B cell (primary cell): ENCODE measurements around the gene ADCY1. TPM values are rescaled to one million over a fixed set of nuclear protein-coding genes. Genes with fewer than 3 reads are reported as not detected.

Experiments
- ATAC-seq: fragments of 200-7000 bp; cut with Tn5 transposase; one replicate; pipeline ENCODE4 v1.10.0; 2021; ENCODE audit warnings: low read depth, mild to moderate bottlenecking, moderate number of reproducible peaks, moderate library complexity
- CTCF ChIA-PET: fragments of 350-600 bp; sonication (Branson Sonifier 250); formaldehyde crosslinking; loops from one replicate; lab custom pipeline; 2021; ENCODE audit warnings: antibody characterized with exemption, inconsistent platforms; lab: Charles Lee
- POLR2A ChIA-PET: fragments of 350-600 bp; sonication (Branson Sonifier 250); formaldehyde crosslinking; loops from one replicate; lab custom pipeline; 2021; ENCODE audit warnings: antibody characterized with exemption; lab: Charles Lee
- DNase-seq: peaks from one replicate; pipeline ENCODE4 v3.0.0; 2013
- H2AFZ ChIP-seq: 2 replicates; pipeline ENCODE4 v1.6.1; 2012; ENCODE audit warnings: mild to moderate bottlenecking, low read depth, low read length; ENCODE audit not compliant: insufficient read depth, poor library complexity, severe bottlenecking
- H3K27ac ChIP-seq, 2 donors: 1 replicate in 1 of 2; 2 replicates in 1 of 2; pipeline ENCODE4 v1.5.1; 2012 to 2013; ENCODE audit warnings: low read length in 2 of 2, mild to moderate bottlenecking in 2 of 2, moderate library complexity in 1 of 2
- H3K27me3 ChIP-seq, 4 experiments: fragments of 200-600 bp in 1 of 4; sonication (generic) in 1 of 4; replicated peaks in 1 of 4; 1 replicate in 2 of 4; 2 replicates in 2 of 4; pipeline versions ENCODE4 v1.6.1 to v1.7.0; 2013 to 2016; ENCODE audit warnings: low read length in 3 of 4, mild to moderate bottlenecking in 2 of 4, mixed read lengths in 1 of 4, moderate library complexity in 1 of 4; ENCODE audit not compliant: insufficient read depth in 4 of 4, control insufficient read depth in 3 of 4; ENCODE audit errors: control extremely low read depth in 1 of 4
- H3K36me3 ChIP-seq, 2 experiments: replicated peaks in 1 of 2; 1 replicate in 1 of 2; 2 replicates in 1 of 2; pipeline versions ENCODE4 v1.6.1 to v1.7.1; 2013; ENCODE audit warnings: low read length in 1 of 2; ENCODE audit not compliant: insufficient read depth in 2 of 2, control insufficient read depth in 1 of 2; ENCODE audit errors: control extremely low read depth in 1 of 2, extremely low read depth in 1 of 2
- H3K4me1 ChIP-seq, 2 donors: fragments of 200-600 bp in 1 of 2; sonication (generic) in 1 of 2; 1 replicate in 1 of 2; 2 replicates in 1 of 2; pipeline versions ENCODE4 v1.5.1 to v1.6.1; 2013 to 2017; ENCODE audit warnings: low read length in 2 of 2; ENCODE audit not compliant: control insufficient read depth in 2 of 2, insufficient read depth in 2 of 2
- H3K4me2 ChIP-seq: replicated peaks from 2 replicates; pipeline ENCODE3; 2012; ENCODE audit warnings: mild to moderate bottlenecking, low read depth, low read length; ENCODE audit not compliant: poor library complexity, severe bottlenecking
- H3K4me3 ChIP-seq, 5 experiments: fragments of 200-600 bp in 1 of 5; sonication (generic) in 1 of 5; 1 replicate in 3 of 5; 2 replicates in 2 of 5; pipeline versions ENCODE4 v1.5.1 to v1.7.0; 2011 to 2016; ENCODE audit warnings: low read length in 4 of 5, mild to moderate bottlenecking in 4 of 5, low read depth in 2 of 5, control low read depth in 1 of 5, moderate library complexity in 1 of 5; ENCODE audit not compliant: insufficient read depth in 1 of 5; ENCODE audit errors: control extremely low read depth in 1 of 5, extremely low read depth in 1 of 5
- H3K79me2 ChIP-seq: fragments of 200-600 bp; sonication (generic); one replicate; pipeline ENCODE4 v1.6.0; 2016; ENCODE audit warnings: low read length; ENCODE audit not compliant: control insufficient read depth, insufficient read depth
- H3K9ac ChIP-seq: fragments of 200-600 bp; sonication (generic); 2 replicates; pipeline ENCODE4 v1.6.1; 2017; ENCODE audit warnings: mild to moderate bottlenecking, low read length, moderate library complexity
- H3K9me3 ChIP-seq, 3 donors: one replicate each; pipeline versions ENCODE4 v1.6.1 to v1.7.1; 2013; ENCODE audit warnings: low read length in 2 of 3; ENCODE audit not compliant: control insufficient read depth in 2 of 3, insufficient read depth in 1 of 3; ENCODE audit errors: control extremely low read depth in 1 of 3
- H4K20me1 ChIP-seq: 2 replicates; pipeline ENCODE4 v1.6.0; 2012; ENCODE audit warnings: mild to moderate bottlenecking, low read length; ENCODE audit not compliant: insufficient read depth, control insufficient read depth, poor library complexity, severe bottlenecking
- H3K27ac Mint-ChIP-seq: one replicate; pipeline ENCODE4 v1.8.0; 2021; ENCODE audit warnings: mixed read lengths
- H3K27me3 Mint-ChIP-seq: one replicate; pipeline ENCODE4 v1.8.0; 2021; ENCODE audit warnings: mixed read lengths
- H3K4me1 Mint-ChIP-seq: one replicate; pipeline ENCODE4 v1.8.0; 2021; ENCODE audit warnings: mixed read lengths
- H3K4me3 Mint-ChIP-seq: one replicate; pipeline ENCODE4 v1.8.0; 2021; ENCODE audit warnings: mixed read lengths
- H3K9me3 Mint-ChIP-seq: one replicate; pipeline ENCODE4 v1.8.0; 2022; ENCODE audit warnings: mixed read lengths; ENCODE audit not compliant: insufficient read depth
- EZH2 ChIP-seq: IDR thresholded peaks from 2 replicates; pipeline ENCODE4 v1.6.1; 2012; ENCODE audit warnings: borderline replicate concordance, low read depth, mild to moderate bottlenecking, moderate library complexity, low read length; ENCODE audit not compliant: insufficient read depth, poor library complexity, severe bottlenecking
- WGBS: methylation state at CpG from one replicate; pipeline ENCODE4 v1.1.5; 2013; ENCODE audit warnings: missing lambda C conversion rate; ENCODE audit not compliant: insufficient coverage; 5-methylcytosine and 5-hydroxymethylcytosine counted together
- intact Hi-C: fragments of 100-400 bp; cut with micrococcal nuclease; formaldehyde crosslinking; loops from one replicate; pipeline ENCODE4 v1.10.0; 2022
- polyA plus RNA-seq: library from polyadenylated mRNA; depleted of rRNA; stranded (reverse); fragments of >200 nt; gene quantifications from 2 replicates; pipeline ENCODE4 v1.2.3, GENCODE V29; 2012
- total RNA-seq, 2 donors: library from RNA; stranded (reverse); fragments of 120-200 nt in 1 of 2; gene quantifications; 1 replicate in 1 of 2; 2 replicates in 1 of 2; pipeline versions ENCODE4 v1.2.3 to v1.2.4, GENCODE V29; 2013 to 2022
- TF ChIP-seq, protein P1 (sequence below): fragments of 200-600 bp; IDR thresholded peaks from one replicate; pipeline ENCODE4 v1.8.0; 2022; ENCODE audit warnings: antibody characterized with exemption, mild to moderate bottlenecking

ADCY1 gene
- total and polyA plus RNA-seq, 2 donors (not counting 1 experiment from before 2014, with no cell fraction given) = 0.05 to 0.12 TPM

DNA sequence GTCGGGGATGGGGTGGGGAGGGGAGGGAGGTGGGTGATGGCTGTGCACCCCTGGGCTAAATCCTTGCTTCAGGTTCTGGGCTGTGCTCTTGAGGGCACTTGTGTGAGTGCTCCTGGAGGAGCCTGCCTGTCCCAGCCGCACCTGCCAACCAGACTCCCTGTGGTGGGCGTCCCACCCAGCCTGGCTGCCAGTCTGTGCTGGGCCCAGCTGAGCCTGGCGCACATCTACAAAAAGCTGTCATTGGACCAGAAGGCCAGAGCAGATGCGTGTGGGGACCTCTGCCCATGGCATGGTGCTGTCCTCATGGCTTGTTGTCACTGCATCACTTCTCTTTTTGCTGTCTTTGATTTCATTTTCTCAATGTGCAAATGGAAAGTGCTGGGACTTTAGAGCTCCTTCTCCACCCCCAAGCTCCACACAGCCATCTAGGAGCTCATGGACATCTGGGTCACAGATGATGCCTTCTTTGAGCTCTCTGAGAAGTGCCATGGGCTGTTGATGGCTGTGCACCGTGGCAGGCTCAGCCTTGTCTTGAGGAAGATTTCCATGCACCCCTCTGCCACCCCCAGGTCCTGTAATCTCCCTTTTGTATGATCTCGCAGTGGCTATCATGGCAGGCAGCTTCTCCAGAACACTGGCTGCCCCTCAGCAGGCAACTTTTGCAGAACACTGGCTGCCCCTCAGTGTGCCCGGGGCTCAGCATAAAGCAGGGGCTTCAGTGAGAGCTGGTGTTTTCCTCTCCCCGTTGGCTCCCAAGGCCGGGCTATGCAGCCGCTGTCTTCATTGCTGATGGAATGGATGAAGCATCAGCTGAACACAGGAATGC lies 83.9 kb downstream of the ADCY1 start:
- peaks cover 0 to 8% (median 0%) of the 10 kb centered on the region in 3 donors for H3K9me3 ChIP-seq
- no peaks in the 10 kb centered on the region for H3K27me3 ChIP-seq
- ATAC-seq (no peak), DNase-seq (no peak)
- no peak overlapping the region for H3K27ac Mint-ChIP-seq
- H3K27me3 Mint-ChIP-seq = no peaks in the 10 kb centered on the region
- H3K9ac ChIP-seq = no peak overlapping the region
- H4K20me1 ChIP-seq = no peaks in the 10 kb centered on the region
- H3K4me2 ChIP-seq = no peak overlapping the region
- H3K4me1 Mint-ChIP-seq = no peaks in the 10 kb centered on the region
- H3K9me3 Mint-ChIP-seq = no peaks in the 10 kb centered on the region
- no peak for TF ChIP-seq EZH2
- TF ChIP-seq, protein P1, sequence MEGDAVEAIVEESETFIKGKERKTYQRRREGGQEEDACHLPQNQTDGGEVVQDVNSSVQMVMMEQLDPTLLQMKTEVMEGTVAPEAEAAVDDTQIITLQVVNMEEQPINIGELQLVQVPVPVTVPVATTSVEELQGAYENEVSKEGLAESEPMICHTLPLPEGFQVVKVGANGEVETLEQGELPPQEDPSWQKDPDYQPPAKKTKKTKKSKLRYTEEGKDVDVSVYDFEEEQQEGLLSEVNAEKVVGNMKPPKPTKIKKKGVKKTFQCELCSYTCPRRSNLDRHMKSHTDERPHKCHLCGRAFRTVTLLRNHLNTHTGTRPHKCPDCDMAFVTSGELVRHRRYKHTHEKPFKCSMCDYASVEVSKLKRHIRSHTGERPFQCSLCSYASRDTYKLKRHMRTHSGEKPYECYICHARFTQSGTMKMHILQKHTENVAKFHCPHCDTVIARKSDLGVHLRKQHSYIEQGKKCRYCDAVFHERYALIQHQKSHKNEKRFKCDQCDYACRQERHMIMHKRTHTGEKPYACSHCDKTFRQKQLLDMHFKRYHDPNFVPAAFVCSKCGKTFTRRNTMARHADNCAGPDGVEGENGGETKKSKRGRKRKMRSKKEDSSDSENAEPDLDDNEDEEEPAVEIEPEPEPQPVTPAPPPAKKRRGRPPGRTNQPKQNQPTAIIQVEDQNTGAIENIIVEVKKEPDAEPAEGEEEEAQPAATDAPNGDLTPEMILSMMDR = no peak
- intact Hi-C loops = no loop called here
- H2AFZ ChIP-seq = no peak overlapping the region
- H3K27ac ChIP-seq = no peak overlapping the region
- H3K79me2 ChIP-seq = no peaks in the 10 kb centered on the region
- POLR2A ChIA-PET = no interaction called here
- H3K4me1 ChIP-seq = no peaks in the 10 kb centered on the region
- H3K4me3 ChIP-seq = no peak overlapping the region
- no peaks in the 10 kb centered on the region for H3K36me3 ChIP-seq
- H3K4me3 Mint-ChIP-seq = no peak overlapping the region
- CTCF ChIA-PET = interaction anchor here (1.5 kb wide), 1 partner anchor 51 kb away, joined by 3 read pairs; no protein-coding TSS in a partner anchor
- 91% methylated on average over 11 of the region's 11 CpGs for WGBS
